Islet of Langerhans (tissue), 1 donor: ENCODE data around the gene ANKRD29.

Source experiments
- FAIRE-seq: peaks from one replicate; lab custom pipeline; 2011; peaks lifted over from hg19 to GRCh38; lab: Jason Lieb, UNC

The ANKRD29 gene

DNA sequence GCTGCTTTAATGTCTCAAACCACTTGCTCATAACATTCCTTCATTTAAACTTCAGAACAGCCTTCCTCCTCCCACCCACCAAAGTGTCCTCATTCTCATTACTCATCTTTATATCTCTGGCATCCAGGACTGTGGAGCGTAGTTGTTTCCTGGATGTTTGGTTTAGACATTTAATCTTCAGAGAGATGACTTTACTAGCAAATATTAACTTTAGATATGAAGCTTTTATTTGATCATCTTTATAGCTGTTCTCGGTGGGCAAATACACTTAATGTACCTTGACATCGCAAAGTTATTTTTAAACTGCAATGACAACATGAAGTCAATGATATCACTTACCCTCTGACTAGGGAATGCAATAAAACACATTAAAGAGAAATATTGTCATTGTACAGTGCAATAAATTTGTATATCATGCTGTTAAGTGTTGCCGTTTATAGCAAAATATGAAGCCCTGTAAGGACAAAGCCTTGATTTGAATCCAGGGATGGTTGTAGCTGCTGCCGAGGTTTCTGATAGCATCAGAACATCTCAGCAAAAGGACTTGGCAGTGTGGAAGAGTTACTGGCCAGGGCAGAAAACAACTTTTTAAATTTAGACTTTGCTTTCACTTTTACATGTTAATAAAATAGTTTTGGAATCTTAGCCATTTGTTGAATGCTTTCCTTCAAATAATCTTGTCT, 21.9 kb upstream of the ANKRD29 start:
- peak; percentile 51 for FAIRE-seq

DNA sequence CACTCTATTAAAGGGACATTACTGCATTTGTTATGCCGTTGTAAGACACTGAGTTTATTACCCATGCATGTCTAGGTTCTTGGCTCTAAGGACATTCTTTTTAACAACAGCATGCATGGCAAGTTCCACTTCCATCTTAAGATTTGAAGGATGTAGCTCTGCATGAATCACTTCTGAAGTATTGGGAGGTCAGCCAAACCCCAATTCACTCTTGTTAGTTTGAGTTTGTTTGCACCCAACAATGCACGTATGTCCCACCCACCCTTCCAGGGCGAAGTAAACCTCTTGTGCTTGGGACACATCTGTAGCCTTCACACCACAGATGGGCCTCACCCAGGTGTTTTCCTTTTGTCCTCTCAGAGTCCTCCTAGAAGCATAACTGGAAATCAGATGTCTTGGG, 21.0 kb upstream of the ANKRD29 start:
- FAIRE-seq, result no peak

DNA sequence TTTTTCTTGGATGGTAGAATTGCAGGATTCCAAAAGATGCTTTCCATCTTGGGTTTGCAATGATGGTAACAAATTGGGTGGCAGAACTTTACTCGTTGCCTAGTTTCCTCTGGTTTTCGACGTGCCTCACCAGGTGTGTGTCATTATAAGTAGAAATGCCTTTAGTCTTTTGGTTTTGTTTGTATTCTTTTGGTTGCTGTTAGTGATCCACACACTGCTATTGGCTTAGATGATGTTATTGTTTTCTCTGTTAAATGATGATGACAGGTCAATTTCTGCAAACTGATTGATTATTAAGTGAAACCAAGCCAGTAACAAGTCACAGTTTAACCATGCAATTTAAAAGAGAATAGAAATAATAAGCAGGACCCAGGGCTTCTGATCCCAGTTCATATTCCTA, 20.4 kb upstream of the ANKRD29 start:
- FAIRE-seq, result no peak

DNA sequence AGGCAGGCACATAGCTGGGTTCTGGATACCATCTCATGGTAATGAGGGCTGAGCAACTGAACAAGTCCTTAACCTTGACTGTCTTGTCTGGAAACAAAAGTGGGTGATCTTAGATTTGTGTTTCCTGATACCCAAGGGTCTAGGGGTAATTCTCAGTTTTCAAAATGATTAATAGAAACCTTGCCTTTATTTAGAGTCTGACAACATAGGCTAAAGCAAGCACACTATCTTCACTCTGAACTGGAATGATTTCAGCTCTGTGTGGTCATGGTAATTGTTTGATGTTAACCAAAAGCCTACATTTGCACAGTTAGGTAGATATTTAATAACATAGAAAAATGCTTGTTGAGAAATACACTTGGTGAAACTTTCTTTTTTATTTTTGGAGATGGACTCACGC, 19.8 kb upstream of the ANKRD29 start:
- FAIRE-seq, result no peak

DNA sequence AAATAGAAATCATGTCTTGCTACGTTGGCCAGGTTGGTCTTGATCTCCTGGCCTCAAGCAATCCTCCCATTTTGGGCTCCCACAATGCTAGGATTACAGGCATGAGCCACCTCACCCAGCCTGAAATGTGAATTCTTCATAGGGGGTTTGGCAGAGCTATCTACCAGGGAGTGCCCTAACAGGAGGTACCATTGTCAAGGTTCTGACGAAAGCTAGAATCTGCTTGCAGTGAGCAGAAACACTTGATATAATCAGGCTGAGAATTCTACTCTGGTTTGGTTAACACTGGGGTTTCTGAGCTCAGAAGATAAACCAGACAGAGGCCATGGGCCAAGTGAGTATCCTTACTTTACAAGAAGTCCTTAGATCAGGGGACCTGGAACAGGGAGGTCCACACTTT, 19.3 kb upstream of the ANKRD29 start:
- FAIRE-seq, result no peak

DNA sequence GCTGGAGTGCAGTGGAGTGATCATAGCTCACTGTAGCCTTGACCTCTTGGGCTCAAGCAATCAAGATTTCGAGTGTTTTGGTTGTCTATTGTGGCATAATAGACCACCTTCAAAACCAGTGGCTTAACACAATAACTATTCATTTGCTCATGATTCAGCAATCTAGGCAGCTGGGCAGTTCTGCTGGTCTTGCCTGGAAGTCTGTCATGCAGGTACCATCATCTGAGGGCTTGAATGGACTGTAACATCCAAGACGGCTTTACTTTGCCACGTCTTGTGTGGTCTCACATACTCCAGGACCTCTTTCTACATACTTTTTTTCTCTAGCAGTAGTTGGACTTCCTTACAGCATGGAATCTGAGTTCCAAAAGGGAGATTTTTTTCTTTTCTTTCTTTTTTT, 13.2 kb upstream of the ANKRD29 start:
- no peak for FAIRE-seq

DNA sequence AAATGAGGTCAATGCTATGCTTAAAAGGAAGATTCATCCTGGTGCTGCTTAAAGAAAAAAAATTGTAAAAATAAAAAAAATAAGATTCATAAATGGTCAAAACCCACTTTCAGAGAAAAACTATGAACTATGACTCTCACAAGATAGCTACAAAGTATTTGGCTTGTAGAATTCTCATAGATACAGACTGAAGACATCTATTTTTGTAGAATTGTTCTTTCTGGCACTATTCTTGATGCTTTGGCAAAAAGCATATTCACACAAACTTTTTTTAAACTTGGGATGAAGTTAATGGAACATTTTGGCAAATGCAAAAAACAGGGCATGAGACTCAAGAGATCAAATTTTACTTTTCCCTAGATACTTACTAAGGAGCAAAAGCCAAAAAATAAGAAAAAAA, 12.5 kb upstream of the ANKRD29 start:
- no peak for FAIRE-seq

DNA sequence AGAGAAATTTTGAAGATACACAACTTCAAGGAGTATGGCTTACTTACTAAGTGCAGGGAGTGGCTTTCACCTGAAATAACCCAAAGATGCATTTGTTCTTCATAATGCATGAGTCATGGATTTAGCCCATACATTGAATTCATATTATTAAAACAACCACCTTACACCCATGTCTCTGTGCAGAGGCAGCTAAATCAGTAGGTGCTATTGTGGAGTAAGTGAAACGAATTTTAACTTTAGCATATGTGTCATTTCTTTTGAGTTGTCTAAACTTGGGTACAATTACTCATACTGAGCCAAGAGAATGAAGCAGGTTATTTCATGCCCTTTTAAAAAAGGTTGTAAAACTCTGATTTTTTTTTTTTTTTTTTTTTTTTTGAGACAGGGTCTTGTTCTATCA, 11.0 kb upstream of the ANKRD29 start:
- FAIRE-seq, result no peak

DNA sequence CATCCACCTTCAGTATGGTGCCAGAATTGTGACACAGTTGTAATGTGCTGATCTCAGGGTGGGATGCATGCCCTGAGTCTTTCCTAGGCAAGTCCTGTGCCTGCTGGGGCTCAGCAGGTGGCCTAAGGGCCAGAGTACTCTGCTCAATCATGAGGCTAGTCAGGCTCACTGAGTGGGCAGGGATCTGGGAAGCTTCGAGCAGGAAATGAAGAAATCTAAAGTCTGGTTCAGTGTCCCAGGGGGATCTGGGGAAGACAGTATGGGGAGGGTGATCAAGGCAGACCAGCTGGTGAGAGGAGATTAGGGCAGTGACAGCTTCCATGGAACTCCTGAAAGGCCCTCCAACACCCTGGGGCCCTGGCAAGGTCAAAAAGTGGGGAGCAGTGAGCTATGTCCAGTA, 8.9 kb upstream of the ANKRD29 start:
- no peak for FAIRE-seq

DNA sequence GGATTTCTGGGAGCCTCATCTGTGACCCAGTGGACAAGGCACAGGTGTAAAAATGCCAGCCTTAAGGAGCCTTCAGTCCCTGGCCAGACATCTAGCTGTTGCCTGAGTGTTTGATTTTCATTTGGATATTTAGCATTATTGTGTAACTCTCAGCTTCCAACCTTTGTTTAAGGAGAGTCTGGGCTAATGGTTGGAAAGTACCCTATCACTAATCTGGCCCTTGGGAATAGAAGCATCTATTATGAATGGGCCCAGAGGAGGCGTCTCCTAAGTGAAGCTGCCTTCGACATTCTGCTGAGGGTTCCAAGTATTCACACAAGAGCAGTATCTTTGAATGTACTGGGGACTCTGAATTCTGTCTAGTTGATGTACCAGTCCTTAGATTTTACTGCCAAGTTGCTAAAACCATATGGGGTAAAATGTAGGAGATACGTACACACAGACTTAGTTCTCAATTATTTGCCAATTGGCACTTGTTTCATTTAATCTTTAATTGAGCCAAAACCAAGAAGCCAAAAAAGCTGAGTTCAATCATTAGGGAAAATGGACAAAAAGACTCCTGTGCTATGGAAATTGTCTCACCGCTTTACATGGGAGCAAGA, 7.2 kb upstream of the ANKRD29 start:
- no peak for FAIRE-seq

DNA sequence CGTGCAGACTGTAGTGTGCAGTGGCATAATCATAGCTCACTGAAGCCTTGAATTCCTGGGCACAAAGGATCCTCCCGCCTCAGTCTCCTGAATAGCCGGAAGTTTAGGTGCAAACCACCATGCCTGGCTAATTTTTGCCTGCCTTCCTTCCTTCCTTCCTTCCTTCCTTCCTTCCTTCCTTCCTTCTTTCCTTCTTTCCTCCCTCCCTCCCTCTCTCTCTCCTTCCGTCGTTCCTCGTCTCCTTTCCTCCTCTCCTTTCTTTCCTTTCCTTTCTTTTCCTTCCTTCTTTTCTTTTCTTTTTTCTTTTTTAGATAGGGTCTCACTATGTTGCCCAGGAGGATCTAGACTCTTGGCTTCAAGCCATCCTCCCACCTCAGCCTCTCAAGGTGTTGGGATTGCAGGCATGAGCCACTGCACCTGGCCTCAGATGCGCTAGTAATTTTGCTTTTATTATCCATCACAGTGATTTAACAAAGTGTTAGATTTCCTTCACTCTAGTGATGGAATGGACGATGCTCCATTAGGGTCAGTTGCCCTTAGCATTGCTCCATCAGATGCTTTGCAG, 6.6 kb upstream of the ANKRD29 start:
- no peak for FAIRE-seq

DNA sequence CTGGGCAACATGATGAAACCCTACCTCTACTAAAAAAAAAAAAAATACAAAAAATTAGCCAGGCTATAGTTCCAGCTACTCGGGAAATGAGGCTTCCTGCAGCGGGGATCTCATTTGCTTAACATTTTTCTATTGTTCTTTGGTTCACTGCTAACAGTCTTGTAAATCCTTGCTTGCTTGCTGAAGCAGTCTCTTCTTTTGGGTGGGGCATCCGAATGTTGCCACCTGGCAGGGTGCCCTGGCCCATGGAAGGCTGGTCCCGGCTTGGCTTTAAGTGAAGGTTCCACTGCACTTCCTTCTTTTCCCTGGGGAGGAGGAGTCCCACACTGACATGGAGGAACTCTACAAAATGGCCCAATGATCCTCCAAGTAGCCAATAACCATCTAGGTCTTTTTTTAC, 6.0 kb upstream of the ANKRD29 start:
- no peak for FAIRE-seq

DNA sequence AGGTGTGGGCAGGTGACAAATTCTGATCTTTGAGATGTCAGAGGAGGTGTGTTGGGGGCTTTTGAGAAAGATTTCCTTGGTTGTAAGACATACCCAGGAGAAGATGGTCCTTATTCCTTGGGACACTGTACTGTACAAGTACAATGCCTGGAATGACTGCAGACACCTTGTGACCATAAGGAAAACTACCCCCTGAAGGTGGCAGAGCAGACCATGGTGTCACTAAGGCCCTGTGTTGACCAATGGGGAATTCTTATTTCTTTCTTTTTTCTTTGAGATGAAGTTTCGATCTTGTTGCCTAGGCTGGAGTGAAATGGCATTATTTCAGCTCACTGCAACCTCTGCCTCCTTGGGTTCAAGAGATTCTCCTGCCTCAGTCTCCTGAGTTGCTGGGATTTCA, 4.4 kb upstream of the ANKRD29 start:
- FAIRE-seq, result no peak

DNA sequence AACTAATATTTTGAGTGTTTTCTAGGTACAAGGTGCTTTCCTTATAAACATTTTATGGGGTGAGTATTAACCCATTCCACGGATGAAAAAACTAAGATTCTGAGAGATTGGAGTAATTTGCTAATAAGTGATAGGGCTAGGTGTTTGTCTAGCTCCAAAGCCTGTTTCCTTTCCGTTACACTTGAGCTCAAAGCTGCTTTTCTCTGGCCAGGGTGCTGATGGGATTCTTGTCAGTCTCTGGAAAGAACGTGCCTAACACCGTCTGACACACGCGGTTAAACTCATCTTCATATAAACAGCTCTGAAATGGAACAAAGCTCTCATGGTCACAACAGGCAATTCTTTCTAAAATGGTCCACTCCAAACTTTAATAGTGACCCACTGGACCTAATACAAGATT, 2.0 kb upstream of the ANKRD29 start:
- FAIRE-seq, result no peak

DNA sequence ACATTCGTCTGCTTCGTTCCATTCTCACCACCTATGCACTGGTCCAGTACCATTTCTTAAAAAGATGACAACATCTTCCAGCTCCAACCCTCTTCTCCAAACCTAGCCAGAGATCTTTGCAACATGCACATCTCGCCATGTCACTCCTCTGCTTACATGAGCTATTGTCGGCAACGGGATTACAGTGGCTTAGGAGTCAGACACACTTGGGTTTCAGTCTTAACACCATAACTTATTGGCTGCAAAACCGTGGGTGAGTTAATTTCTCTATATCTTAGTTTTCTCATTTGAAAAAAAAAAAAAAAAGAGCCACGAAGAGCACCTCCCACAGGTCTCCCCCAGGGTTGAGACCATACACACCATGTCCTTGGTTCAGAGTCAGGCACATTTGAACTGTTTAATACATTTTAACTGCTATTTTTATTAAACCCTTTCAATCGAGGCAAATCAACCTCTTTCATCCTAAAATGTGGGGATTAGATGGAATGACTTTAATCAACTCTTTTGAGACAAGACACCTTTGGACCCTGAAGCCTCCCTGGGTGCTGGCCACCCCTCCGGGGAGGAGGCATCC, 889 bp downstream of the ANKRD29 start:
- FAIRE-seq, result no peak

DNA sequence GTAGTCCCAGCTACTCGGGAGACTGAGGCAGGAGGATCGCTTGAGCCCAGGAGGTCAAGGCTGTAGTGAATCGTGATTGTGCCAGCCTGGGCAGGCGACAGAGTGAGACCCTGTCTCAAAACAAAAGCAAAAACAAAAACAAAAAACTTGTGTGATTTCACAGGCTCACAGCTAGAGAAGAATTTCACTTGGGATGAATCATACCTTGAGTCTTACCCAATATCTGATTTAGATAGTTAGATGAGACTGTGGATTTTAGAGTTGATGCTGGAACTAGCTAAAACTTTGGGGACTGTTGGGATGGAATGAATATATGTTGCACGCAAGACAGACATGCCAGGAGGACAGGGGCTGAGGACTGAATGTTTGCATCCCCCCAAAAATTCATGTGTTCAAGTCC, 4.4 kb downstream of the ANKRD29 start:
- FAIRE-seq, result no peak

DNA sequence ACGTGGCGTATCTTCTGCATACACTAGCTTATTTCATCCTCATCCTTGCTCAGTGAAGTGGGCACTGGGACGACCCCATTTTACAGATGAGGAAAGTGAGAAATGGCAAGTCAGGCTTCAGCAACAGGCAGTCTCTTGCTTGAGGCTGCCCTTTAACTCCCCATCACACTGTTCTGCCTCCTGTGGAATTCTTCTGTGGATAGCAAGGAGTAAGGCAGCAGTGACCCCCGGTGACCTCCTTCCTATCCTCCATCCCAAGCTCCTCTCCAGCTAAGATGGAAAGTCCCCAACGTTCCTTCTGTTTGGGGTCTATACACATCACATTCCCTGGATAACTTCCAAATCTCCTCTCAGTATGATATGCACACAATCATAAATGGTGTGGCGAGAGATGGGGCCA, 10.5 kb downstream of the ANKRD29 start:
- no peak for FAIRE-seq

DNA sequence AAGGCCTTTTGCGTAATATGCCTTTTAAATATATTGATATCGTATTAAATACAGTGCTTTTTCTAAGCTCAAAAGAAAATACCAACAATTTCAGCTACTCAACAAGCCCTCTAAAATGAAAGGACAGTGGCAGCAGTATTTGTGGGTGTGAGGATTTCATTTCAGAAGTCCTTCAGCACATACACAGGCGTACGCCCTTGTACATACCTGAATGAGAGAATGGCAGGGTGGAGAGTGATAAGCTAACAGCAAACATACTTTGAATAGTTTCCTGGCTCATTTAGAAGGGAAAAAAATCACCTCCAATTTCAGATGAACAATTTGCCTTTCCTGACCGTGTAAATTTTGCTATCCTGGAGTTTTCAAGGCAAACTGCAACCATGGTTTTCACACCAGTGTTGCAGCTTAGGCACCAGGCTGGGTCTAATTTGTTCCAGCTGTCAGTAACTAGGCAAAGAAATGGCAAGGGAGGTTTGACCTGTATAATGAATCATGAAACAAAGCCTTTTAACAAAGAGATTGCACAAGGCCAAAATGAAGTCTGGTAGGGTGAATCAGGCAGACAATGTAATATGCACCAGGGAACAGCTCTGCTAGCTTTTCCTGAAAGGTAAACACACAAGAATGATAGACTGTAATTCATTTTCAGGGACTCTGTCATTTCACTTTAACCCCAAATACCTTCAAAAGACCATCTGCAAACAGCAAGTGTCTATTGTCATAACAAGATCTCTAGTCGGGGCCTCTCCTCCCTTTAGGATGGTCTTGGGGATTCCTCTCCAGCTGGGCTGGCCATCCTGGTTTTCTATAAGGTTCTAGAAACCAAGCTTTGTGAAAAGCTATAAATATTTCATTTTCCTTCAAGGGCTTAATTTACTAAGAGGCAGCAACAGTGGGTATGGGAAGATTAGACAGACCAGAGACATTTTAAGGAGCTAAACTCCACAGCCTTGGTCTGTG, 11.5 kb downstream of the ANKRD29 start:
- FAIRE-seq, result no peak

DNA sequence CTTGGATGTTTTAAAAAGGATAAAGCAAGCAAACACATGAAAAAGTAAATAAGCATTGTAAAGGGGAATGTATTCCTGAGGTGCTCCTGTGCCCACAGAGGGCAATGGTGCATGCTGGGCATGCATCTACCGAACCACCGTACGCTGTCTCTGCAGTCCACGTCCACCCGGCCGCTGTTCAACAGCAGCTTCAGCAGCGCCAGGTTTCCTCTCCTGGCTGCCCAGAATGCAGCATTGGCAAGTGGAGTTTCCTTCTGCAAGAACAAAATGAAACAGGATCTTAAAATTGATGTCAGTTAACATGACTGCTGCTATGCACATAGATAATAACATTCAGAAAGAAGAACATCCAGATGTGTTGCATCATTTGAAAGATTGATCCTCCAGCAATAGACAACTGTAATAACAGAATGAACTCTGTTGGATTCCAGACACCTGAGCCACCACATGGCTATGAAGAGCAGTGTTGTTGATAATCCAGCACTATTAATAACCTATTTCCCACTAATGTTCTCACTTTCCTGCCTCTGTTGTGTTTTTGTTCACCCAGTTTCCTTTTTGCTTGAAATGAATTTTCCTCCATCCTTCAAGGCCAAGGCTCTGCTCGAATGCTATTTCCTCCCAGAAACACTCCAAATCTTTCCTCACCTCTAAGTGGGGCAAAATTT, 13.6 kb downstream of the ANKRD29 start:
- FAIRE-seq, result no peak

DNA sequence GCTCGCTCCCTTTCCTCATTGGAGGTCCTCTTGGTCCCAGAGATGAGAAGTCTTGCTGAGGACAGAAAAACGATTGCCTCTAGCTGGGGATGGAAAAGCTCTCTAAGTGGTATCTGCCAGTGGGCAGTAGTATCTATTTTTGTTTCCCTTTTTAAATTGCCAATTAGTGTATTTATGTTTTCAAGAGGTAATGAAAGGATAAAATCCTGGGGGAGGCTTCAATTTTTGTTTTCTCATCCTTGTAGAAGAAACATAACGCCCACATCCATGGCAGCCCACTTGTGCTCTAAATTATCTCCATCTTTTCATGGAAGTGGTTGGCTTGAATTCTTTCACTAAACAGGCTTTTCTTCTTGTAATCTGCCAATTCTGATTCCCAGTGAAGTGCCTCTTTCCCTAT, 14.3 kb downstream of the ANKRD29 start:
- no peak for FAIRE-seq

DNA sequence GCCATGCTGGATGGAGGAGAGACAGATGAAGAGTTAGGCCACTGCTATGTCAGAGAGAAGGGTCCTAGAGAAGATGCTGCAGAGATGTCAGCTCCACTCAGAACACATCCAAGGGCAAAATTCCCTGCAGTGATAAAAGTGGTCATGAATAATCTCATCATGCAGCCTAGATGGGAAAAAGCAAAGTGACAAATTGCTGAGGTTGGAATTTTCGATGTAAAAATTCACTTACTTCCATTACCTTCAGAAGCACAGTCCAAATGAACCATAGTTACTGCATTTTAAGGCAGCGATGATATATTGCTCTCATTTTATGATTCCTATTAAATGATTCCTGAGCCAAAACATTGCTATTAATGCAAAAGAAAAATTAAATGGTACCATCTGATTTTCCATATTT, 16.4 kb downstream of the ANKRD29 start:
- no peak for FAIRE-seq

DNA sequence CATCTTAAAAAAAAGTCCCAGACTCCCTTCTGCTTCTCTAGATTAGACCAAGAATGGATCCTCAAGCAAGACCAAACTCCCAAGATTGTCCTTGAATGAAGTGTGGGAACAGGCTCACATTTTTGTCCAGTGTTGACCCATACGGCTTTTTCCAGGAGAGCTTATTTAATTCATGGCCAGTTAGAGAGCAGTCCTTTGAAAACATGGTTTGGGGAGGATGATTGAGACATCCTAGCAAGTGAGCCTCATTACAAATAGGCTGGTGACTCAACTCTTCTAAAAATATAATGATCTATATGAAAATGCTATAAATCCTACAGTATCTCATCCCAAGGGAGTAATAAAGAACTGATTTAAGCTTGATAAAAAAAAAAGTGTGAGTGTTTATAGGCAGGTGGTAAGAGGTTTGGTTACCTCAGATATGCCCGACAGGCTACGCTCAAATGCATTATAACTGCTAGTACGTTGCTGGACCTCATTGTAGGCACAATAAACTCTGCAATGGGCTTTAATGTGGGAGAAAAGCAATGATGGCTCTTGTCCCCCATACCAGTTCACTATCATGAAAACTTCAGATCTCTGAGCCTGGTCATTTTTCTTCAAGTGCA, 17.0 kb downstream of the ANKRD29 start:
- FAIRE-seq, result no peak
